GM20431 (cell line): ENCODE data around the gene RPP25.
"Not testable (repeated sequence)": the region's sequence is repeated elsewhere in the genome, so short reads cannot be mapped to it uniquely, and the experiment has no call there.

ENCODE experiments used
- in situ Hi-C: fragments of 300-500 bp; cut with MseI, MboI; formaldehyde crosslinking; loops from one replicate; pipeline ENCODE4 v1.15.0; 2020; ENCODE audit warnings: low sequenced_read_pairs; ENCODE audit not compliant: unreplicated experiment

The RPP25 gene

GRCh38 chr15:74933573-74933972 is 23.0 kb downstream of the RPP25 start:
- in situ Hi-C loops: loop anchor here (25.0 kb wide), 1 partner anchor 296 kb away; no protein-coding TSS in a partner anchor

DNA sequence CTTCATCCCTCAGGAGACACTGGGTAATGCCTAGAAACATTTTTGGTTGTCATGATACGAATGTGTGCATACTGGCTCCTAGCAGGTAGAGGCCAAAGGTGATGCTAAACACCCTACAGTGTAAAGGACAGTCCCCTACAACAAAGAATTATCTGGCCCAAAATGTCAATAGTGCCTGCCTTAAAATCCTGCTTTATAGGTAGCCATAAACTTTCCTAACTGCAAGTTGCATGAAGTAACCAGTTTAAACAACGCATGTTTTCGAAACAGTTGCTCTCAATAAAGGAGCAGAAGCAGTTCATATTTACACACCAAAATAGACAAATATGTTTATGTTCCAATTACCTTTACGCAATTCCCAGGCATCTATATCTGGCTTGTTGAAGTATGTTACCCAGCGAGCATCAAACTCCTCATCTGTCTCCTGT is 27.8 kb downstream of the RPP25 start:
- in situ Hi-C loops: loop anchor here (25.0 kb wide), 1 partner anchor 291 kb away; no protein-coding TSS in a partner anchor

- in situ Hi-C loops: no loop called here
These were observed 32.0 kb downstream of the RPP25 start for GRCh38 chr15:74924525-74924924.

- in situ Hi-C loops: no loop called here
These were observed 36.1 kb downstream of the RPP25 start for GRCh38 chr15:74920456-74920855.

DNA sequence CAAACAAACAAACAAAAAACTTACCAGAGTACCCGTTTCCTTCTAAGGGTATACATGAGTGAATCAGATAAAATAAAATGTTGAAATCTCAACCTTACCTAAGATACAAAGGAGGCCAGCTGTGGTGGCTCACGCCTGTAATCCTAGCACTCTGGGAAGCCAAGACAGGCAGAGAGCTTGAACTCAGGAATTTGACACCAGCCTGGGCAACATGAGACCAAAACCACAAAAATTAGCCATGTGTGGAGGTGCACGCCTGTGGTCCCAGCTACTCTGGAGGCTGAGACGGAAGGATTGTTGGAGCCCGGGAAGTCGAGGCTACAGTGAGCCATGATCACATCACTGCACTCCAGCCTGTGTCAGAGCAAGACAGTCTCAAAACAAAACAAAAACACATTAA is 38.9 kb downstream of the RPP25 start:
- in situ Hi-C loops: no loop called here

GRCh38 chr15:74913799-74914198 is 42.8 kb downstream of the RPP25 start:
- in situ Hi-C loops: not testable (repeated sequence)

DNA sequence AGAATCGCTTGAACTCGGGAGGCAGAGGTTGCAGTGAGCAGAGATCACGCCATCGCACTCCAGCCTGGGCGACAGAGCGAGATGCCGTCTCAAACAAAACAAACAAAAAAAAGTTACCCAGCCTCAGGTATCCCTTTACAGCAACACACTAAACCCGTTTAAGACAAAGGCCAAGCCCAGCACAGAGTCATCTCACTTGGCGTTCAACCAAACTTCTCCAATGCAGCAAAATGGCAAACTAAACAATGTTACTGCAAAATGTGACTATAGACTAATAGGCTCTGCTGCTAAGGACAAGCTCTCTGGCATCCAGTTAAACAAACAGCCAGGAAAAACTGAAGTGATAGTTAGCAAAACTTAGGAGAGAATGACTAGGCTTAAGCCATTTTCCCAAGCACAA is 43.5 kb downstream of the RPP25 start:
- in situ Hi-C loops: no loop called here

GRCh38 chr15:74908635-74909034 is 47.9 kb downstream of the RPP25 start:
- in situ Hi-C loops: loop anchor here (10.0 kb wide), 1 partner anchor 64 kb away; the partner anchor contains the start of gene ULK3

GRCh38 chr15:74907163-74907870 is 49.3 kb downstream of the RPP25 start:
- in situ Hi-C loops: loop anchor here (10.0 kb wide), 1 partner anchor 63 kb away; the partner anchor contains the start of gene ULK3

DNA sequence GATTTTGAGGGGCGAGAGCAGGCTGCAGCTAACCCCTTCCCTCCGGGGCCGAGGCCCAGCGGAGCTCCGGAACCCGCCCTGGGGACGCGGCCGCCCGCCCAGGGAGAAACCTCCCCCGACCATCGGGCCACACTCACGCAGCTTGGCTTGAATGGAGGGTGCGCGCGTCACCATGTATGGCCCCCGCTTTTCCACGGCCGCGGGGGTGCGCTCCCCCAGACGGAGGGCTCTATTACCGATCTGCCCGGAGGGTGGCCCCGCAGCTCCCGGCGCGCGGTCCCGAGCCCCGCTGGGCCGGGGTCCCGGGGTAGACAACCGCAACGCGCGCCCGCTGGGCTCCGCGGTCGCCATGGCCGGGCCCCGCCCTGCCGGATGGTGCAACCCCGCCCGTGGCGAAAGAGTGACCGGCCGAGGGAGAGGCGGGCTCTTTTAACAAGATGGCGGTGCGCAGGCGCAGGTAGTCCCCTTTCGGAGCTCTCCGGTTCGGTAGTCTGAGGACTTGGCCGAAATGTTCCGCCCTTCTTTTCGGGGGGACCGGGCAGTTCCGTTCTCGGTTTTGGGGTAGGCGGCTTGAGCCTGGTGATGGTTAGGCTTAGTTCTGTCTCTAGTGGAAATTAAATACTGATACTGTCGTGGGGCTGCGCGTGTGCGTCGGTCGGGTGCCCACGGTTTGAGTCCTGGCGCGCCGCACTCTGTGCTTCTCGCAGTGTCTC is 50.0 kb downstream of the RPP25 start, which contains the start of gene FAM219B:
Gene FAM219B (minus strand): TSS at position 402 of the 713 bp plus-strand sequence. CDS start 51 bp downstream, at position 351.
- in situ Hi-C loops: loop anchor here (10.0 kb wide), 1 partner anchor 62 kb away; the partner anchor contains the start of gene ULK3

GRCh38 chr15:74906067-74906449 is 50.5 kb downstream of the RPP25 start:
- in situ Hi-C loops: loop anchor here (10.0 kb wide), 1 partner anchor 61 kb away; the partner anchor contains the start of gene ULK3
